GM12872 (cell line): ENCODE results near the gene UTF1.

Source experiments
- CTCF ChIP-seq: IDR thresholded peaks from 3 replicates; pipeline ENCODE4 v1.5.1; 2011; ENCODE audit warnings: low read depth, mild to moderate bottlenecking, low read length, moderate library complexity; ENCODE audit not compliant: insufficient read depth

Gene UTF1

GRCh38 chr10:133268532-133268931 is 38.5 kb downstream of the UTF1 start:
- TF ChIP-seq CTCF: no peak

GRCh38 chr10:133269367-133269766 is 39.4 kb downstream of the UTF1 start:
- TF ChIP-seq CTCF: no peak

- TF ChIP-seq CTCF: no peak
Observed at GRCh38 chr10:133270204-133270603, 40.2 kb downstream of the UTF1 start.

GRCh38 chr10:133270773-133271297 is 40.8 kb downstream of the UTF1 start:
- TF ChIP-seq CTCF: no peak

GRCh38 chr10:133271521-133272300 is 41.7 kb downstream of the UTF1 start:
- TF ChIP-seq CTCF: no peak

GRCh38 chr10:133272301-133272963 is 42.4 kb downstream of the UTF1 start:
- TF ChIP-seq CTCF: no peak

- no peak for TF ChIP-seq CTCF
Observed at GRCh38 chr10:133272964-133273420, 43.0 kb downstream of the UTF1 start.
